GM19025 (cell line): ENCODE results near the gene NEUROG3.

Experiments
- ATAC-seq: cut with Tn5 transposase; IDR thresholded peaks from one replicate; pipeline ENCODE4 v1.9.1; 2021; ENCODE audit warnings: mild to moderate bottlenecking, low read depth, moderate library complexity; ENCODE audit not compliant: unreplicated experiment

Gene NEUROG3

GRCh38 chr10:69573056-69573806, at the start of gene NEUROG3:
TSS of gene NEUROG3 (minus strand) at chr10:69573422. CDS start at chr10:69573043, 379 bp downstream.
- peak; percentile 64 for ATAC-seq

GRCh38 chr10:69620625-69621024, 47.4 kb upstream of the NEUROG3 start:
- no peak for ATAC-seq

GRCh38 chr10:69619626-69620025, 46.4 kb upstream of the NEUROG3 start:
- ATAC-seq = no peak

- ATAC-seq = no peak
Measured at GRCh38 chr10:69618746-69619145, 45.5 kb upstream of the NEUROG3 start.

- ATAC-seq = no peak
Measured at GRCh38 chr10:69616358-69616757, 43.1 kb upstream of the NEUROG3 start.

GRCh38 chr10:69614130-69614529, 40.9 kb upstream of the NEUROG3 start:
- no peak for ATAC-seq

- ATAC-seq = no peak
Measured at GRCh38 chr10:69612760-69613159, 39.5 kb upstream of the NEUROG3 start.

- ATAC-seq = no peak
Measured at GRCh38 chr10:69609077-69609476, 35.9 kb upstream of the NEUROG3 start.

GRCh38 chr10:69600761-69601330, 27.6 kb upstream of the NEUROG3 start:
- no peak for ATAC-seq

- no peak for ATAC-seq
Measured at GRCh38 chr10:69588358-69588757, 15.1 kb upstream of the NEUROG3 start.

- no peak for ATAC-seq
Measured at GRCh38 chr10:69584624-69585023, 11.4 kb upstream of the NEUROG3 start.

- ATAC-seq = no peak
Measured at GRCh38 chr10:69583106-69583505, 9.9 kb upstream of the NEUROG3 start.

- no peak for ATAC-seq
Measured at GRCh38 chr10:69580435-69580834, 7.2 kb upstream of the NEUROG3 start.

GRCh38 chr10:69579464-69580060, 6.3 kb upstream of the NEUROG3 start:
- ATAC-seq = no peak

GRCh38 chr10:69578508-69578991, 5.3 kb upstream of the NEUROG3 start:
- no peak for ATAC-seq

GRCh38 chr10:69577268-69578232, 4.3 kb upstream of the NEUROG3 start:
- ATAC-seq = no peak

GRCh38 chr10:69576334-69577011, 3.3 kb upstream of the NEUROG3 start:
- no peak for ATAC-seq

GRCh38 chr10:69575164-69575722, 2.0 kb upstream of the NEUROG3 start:
- no peak for ATAC-seq

- no peak for ATAC-seq
Measured at GRCh38 chr10:69574571-69574978, 1.4 kb upstream of the NEUROG3 start.
